Cardiac fibroblast (primary cell): ENCODE data around the gene UBL4B.

Source experiments
- DNase-seq, 2 donors: peaks; one replicate each; pipeline versions ENCODE4 v3.0.0 to v3.0.0-alpha.2; 2010; ENCODE audit warnings: low read depth in 2 of 2
- H3K4me3 ChIP-seq, 2 donors: replicated peaks in 1 of 2; 1 replicate in 1 of 2; 2 replicates in 1 of 2; pipeline ENCODE4 v1.5.1; 2011; ENCODE audit warnings: low read depth in 2 of 2, low read length in 2 of 2, mild to moderate bottlenecking in 2 of 2, moderate library complexity in 1 of 2
- TF ChIP-seq, protein P1 (sequence below): IDR thresholded peaks from one replicate; pipeline ENCODE4 v1.5.1; 2011; ENCODE audit warnings: low read depth, mild to moderate bottlenecking, low read length, inconsistent platforms

The UBL4B gene

GRCh38 chr1:110125810-110126209 lies 13.6 kb downstream of the UBL4B start:
- DNase-seq: no peak
- TF ChIP-seq, protein P1, sequence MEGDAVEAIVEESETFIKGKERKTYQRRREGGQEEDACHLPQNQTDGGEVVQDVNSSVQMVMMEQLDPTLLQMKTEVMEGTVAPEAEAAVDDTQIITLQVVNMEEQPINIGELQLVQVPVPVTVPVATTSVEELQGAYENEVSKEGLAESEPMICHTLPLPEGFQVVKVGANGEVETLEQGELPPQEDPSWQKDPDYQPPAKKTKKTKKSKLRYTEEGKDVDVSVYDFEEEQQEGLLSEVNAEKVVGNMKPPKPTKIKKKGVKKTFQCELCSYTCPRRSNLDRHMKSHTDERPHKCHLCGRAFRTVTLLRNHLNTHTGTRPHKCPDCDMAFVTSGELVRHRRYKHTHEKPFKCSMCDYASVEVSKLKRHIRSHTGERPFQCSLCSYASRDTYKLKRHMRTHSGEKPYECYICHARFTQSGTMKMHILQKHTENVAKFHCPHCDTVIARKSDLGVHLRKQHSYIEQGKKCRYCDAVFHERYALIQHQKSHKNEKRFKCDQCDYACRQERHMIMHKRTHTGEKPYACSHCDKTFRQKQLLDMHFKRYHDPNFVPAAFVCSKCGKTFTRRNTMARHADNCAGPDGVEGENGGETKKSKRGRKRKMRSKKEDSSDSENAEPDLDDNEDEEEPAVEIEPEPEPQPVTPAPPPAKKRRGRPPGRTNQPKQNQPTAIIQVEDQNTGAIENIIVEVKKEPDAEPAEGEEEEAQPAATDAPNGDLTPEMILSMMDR: no peak
- no peak overlapping the region for H3K4me3 ChIP-seq

GRCh38 chr1:110130113-110130591 lies 17.9 kb downstream of the UBL4B start:
- TF ChIP-seq, protein P1: peak; percentile 8
- DNase-seq: peak in 1 of 2 donors; percentile 24
- no peak overlapping the region for H3K4me3 ChIP-seq

DNA sequence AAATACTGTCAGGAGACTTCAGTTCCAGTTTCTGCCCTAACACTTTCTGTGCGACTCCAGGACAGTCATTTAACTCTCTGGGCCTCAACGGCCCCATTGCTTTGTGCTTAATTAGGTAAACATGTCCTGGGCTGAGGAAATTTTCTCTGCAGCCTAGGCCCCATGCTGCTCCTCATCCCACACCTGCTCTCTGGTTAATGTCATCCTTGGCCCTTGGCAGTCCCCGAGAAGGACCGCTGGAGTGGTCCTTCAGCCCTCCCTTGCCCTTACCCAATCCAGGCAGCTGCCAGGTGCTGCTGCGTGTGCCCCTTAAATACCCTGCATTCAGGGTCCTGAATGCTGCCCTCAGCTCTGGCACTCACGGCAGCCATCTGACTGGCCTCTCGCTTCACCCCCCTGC lies 18.7 kb downstream of the UBL4B start:
- DNase-seq: no peak
- TF ChIP-seq, protein P1: no peak
- H3K4me3 ChIP-seq: no peak overlapping the region

GRCh38 chr1:110132682-110133081 lies 20.4 kb downstream of the UBL4B start:
- no peak overlapping the region for H3K4me3 ChIP-seq
- DNase-seq: no peak
- TF ChIP-seq, protein P1: no peak

GRCh38 chr1:110133436-110133835 lies 21.2 kb downstream of the UBL4B start:
- TF ChIP-seq, protein P1: no peak
- H3K4me3 ChIP-seq: no peak overlapping the region
- peak in 1 of 2 donors; percentile 11 for DNase-seq

GRCh38 chr1:110134050-110134595 lies 21.9 kb downstream of the UBL4B start:
- DNase-seq: no peak
- TF ChIP-seq, protein P1: no peak
- no peak overlapping the region for H3K4me3 ChIP-seq

DNA sequence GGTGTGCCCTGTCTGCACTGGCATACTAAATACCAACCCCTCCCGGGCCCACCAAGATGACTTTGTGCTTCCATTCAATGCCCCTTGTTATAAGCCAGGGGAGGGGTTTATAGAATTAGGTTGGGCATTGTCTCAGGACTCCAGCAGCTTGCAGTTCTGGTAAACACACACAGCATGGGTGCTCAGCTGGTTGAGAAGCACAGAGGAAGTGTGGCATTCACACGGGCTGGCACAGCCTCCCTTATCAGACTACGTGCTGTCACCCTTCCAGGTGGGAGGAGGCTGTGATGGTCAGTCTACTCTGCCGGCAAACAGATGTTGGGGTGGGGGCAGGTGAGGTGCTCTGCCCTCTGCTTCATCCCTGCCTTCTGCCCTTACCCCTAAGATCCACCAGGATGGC lies 23.0 kb downstream of the UBL4B start:
- DNase-seq: no peak
- TF ChIP-seq, protein P1: no peak
- H3K4me3 ChIP-seq: no peak overlapping the region
